AG20443 (cell line): ENCODE data around the gene IDH3B.

Experiments
- DNase-seq: peaks from one replicate; pipeline ENCODE4 v3.0.0; 2012; ENCODE audit warnings: low spot score, mixed read lengths

Gene IDH3B

GRCh38 chr20:2617099-2617714 is 46.8 kb downstream of the IDH3B start:
- no peak for DNase-seq

GRCh38 chr20:2616634-2617033 is 47.4 kb downstream of the IDH3B start:
- no peak for DNase-seq

- no peak for DNase-seq
Measured at GRCh38 chr20:2612073-2612472, 51.9 kb downstream of the IDH3B start.

- DNase-seq, result no peak
Measured at GRCh38 chr20:2610941-2611720, 52.9 kb downstream of the IDH3B start.

GRCh38 chr20:2610326-2610725 is 53.7 kb downstream of the IDH3B start:
- DNase-seq, result no peak
